Measurements from ENCODE around the gene MICAL2. TPM values are rescaled to one million over a fixed set of nuclear protein-coding genes. Genes with fewer than 3 reads are reported as not detected.

MICAL2 gene
- polyA plus RNA-seq, 4 donors = 6.9 to 37.1 (median 8.3) TPM

- DNase-seq (ENCODE audit: low read depth in 4 of 4, low spot score in 3 of 4) = no peak
Measured at GRCh38 chr11:12114193-12115033, 4.0 kb downstream of the MICAL2 start.

DNA sequence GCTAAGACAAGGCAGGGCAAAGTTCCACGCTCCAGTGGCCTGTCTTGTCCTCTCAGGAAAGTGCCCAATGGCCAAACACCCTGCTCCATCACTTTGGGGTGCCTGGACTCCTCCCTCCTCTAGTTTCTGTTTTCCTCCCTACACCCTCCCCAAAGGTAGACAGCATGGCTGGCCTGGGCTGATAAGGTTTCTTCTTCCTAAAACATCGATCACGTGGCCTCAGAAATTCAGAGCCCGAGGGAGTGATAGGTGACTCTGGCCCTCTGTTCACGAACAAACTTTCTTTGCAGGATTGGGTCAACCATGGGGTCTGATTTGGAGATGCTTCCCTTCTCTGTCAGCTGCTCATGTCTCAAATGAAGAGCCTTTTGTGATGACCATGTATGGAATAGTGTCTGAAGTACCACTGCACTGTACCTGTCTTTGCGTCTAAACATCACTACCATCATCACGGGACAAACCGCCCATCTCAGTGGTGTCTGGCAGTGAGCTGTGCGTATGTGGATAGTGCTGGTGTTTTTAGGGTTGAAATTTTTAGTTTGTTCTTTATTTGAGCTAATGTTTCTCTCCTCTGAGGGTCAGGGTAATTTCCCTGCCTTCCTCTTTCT is 6.1 kb downstream of the MICAL2 start:
- no peak for DNase-seq (ENCODE audit: low read depth in 4 of 4, low spot score in 3 of 4)

- DNase-seq (ENCODE audit: low read depth in 4 of 4, low spot score in 3 of 4) = no peak
Measured at GRCh38 chr11:12117200-12117599, 6.8 kb downstream of the MICAL2 start.

DNA sequence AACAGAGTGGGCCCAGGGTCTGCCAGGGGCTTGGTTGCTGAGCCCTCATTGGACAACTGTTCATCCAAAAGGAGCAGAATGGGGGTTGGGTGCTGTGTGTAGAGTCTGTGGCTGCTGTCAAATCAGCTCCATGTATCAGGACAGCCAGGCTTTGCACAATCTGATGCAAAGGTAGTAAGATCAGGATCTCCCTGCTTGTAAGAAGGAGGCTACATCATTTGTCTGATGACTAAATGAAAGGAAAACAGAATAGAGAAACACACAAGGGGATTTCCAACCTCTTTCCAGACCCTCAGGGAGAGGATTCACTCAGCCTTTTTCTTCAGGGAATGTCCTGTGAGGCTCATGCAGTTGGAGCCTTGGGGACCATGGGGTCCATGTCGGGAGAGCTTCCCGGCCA is 7.2 kb downstream of the MICAL2 start:
- no peak for DNase-seq (ENCODE audit: low read depth in 4 of 4, low spot score in 3 of 4)

- no peak for DNase-seq (ENCODE audit: low read depth in 4 of 4, low spot score in 3 of 4)
Measured at GRCh38 chr11:12118949-12119348, 8.6 kb downstream of the MICAL2 start.

DNA sequence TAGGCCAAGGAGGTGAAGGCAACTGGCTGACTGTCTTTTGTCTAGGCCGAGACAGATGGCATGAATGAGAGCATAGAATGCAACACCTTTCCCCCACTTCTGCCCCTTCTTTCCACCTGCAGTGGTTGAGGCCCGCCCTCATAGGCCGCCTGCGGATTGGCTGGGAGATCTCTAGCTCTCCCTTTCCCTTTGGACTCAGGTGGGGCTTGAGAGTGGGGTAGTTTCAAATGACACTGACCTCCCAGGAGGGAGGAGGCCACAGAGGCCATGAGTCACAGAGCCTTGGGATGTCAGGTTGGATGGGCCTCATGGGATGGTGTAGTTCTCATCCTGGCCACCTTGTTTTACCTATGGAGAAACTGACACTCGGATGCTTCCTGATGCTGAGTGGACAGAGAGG is 9.1 kb downstream of the MICAL2 start:
- no peak for DNase-seq (ENCODE audit: low read depth in 4 of 4, low spot score in 3 of 4)

GRCh38 chr11:12120031-12121008 is 9.9 kb downstream of the MICAL2 start:
- DNase-seq (ENCODE audit: low read depth in 4 of 4, low spot score in 3 of 4) = no peak

DNA sequence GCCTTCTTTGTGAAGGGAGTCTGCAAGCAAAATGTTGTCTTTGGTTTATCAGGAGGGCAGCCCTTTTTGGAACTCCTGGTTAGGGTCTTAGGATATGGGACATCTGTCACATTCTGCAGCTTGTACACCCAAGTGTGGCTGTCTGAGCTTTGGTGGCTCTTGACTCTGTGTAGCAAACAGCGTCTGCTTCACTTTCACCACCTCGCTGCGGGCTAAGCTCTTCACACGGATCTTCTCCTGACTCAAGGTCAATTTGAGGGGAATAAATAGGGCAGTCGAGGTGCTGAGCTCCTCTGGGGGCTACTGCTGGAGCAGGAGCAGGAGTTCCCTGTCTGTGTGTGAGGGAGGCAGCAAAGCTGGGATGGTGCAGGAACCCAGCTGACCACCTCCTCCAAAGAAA is 10.6 kb downstream of the MICAL2 start:
- no peak for DNase-seq (ENCODE audit: low read depth in 4 of 4, low spot score in 3 of 4)

GRCh38 chr11:12121517-12121916 is 11.1 kb downstream of the MICAL2 start:
- no peak for DNase-seq (ENCODE audit: low read depth in 4 of 4, low spot score in 3 of 4)

DNA sequence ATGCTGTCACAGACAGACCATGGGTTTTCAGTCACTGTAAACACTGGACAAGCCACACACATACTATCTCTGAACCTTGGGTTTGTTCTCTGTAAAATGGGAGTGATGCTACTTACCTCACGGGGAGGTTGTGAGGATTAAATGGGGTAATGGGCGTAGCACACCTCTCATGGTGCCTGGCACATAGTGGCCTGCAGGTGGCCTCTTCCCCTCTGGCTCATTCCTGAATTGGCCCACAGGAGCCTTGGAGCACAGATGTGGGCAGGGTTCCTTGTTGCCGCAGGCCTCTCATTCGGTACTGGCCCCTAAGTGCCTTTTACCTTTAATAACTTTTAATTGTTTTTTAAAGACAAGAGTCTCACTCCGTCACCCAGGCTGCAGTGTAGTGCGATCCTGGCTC is 11.7 kb downstream of the MICAL2 start:
- DNase-seq (ENCODE audit: low read depth in 4 of 4, low spot score in 3 of 4) = no peak

GRCh38 chr11:12123273-12123672 is 12.9 kb downstream of the MICAL2 start:
- no peak for DNase-seq (ENCODE audit: low read depth in 4 of 4, low spot score in 3 of 4)

GRCh38 chr11:12123799-12124198 is 13.4 kb downstream of the MICAL2 start:
- DNase-seq (ENCODE audit: low read depth in 4 of 4, low spot score in 3 of 4) = no peak

DNA sequence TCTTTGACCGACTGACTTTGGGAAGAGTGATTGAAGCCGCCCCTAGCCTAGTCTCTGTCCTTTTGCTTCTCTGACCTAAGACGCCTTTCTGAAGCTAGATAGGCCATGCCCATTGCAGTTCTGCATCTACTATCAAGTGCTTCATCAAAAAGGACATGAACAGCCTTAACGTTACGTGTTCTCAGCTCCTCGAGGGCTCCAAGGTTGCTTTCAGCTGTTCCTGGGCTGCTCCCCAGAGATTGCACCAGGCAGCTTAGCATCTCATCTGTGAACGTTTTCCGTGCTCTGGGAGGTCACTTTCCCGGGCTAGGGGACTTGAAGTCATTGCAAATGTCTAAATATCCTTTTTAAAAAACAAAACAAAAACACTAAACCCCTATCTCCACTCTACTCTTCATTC is 13.9 kb downstream of the MICAL2 start:
- DNase-seq (ENCODE audit: low read depth in 4 of 4, low spot score in 3 of 4) = no peak

DNA sequence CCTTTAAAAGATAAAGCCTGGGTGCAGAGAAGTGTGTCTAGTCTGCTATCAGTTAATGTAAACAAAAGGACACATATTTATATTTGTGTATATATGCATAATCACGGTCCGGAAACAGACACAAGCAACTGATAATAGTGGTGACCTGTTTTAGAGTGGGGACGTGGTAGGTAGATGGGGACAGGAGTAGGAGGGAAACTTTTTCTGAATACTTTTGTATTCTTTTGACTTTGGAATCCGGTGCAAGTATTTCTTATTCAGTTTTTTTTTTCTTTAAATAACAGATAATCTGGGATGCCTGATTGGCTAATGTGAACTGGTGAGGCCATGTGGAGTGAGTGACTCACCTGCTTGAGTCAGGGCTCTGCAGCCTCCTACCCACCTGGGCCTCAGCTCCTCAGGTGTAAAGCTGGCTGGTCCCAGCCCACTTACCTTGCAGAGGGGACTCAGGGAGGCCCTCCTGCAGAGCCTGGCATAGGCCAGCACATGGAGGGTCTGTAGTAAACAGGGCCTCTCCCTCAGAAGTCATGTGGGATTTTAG is 15.3 kb downstream of the MICAL2 start:
- no peak for DNase-seq (ENCODE audit: low read depth in 4 of 4, low spot score in 3 of 4)

- DNase-seq (ENCODE audit: low read depth in 4 of 4, low spot score in 3 of 4) = no peak
Measured at GRCh38 chr11:12126344-12127019, 16.1 kb downstream of the MICAL2 start.

DNA sequence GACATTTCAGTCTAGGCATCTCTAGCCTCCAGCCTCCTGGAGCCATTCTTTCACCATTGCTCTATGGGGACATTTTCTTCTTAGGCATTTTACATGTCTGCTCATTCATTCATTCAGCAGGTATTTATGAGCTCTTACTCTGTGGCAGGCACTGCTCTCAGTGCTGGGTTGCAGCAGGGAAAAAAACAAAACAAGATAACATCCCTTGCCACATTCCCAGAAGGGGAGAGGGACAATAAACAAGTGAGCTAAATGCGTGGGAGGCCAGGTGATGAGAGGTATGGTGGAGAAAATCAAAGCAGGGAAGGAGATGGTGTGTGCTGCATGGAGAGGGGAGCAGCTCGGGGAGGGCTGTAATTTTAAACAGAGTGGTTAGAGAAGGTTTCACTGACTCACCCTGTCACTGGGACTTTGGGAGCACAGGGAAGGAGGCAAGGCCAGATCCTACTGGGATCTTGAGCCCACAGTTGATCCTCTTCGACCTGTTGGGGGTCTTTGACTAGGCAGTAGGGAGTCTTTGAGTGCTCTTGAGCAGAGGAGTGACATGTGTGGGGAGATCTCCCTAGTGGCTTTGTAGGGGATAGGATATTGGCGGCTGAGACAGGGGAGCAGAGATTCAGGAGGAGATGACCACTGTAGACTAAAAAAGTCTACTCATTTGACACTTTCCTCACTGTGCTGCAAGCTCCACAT is 17.0 kb downstream of the MICAL2 start:
- DNase-seq (ENCODE audit: low read depth in 4 of 4, low spot score in 3 of 4) = no peak

DNA sequence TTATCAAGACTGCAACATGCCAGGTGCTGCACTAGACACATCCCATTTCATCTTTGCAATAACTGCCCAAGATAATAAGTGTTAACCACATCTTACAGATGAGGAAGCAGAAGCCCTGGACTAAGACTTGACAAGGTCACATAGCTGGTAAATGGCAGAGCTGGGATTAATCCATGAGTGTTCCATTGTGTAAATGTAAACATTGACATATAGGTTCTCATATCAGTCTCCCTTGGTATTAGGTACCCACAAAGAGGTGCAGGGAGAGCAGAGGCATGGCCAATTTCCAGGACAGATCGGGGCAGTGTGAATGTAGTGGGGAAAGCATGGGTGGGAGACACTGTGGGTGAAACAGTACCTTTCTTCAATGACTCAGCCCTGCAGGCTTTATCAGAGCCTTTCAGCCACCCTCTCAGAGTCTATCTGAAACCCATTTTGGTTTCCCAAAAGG is 17.9 kb downstream of the MICAL2 start:
- DNase-seq (ENCODE audit: low read depth in 4 of 4, low spot score in 3 of 4) = no peak

DNA sequence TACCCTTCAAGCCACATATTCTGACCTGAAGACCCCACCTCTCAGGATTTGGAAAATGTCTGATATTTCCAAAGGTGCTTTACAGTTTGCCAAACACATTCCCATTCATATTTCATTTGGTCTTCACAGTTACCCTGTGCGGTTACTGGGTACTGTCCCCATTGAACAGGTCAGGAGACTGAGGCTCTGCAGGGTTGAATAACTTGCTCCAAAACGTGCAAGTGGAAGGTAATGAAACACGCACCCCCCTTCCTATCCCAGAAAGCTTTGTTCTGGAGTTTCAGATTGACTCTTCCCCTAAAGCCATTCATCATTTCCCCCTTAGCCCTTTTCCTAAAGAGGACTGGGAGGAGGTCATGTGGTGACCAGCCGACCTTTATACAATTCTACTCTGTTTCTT is 18.8 kb downstream of the MICAL2 start:
- no peak for DNase-seq (ENCODE audit: low read depth in 4 of 4, low spot score in 3 of 4)

- no peak for DNase-seq (ENCODE audit: low read depth in 4 of 4, low spot score in 3 of 4)
Measured at GRCh38 chr11:12130180-12130980, 20.0 kb downstream of the MICAL2 start.

Data from left renal pelvis (tissue), 4 donors.